Kidney capillary endothelial cell (primary cell): Measurements from ENCODE around the gene OSGEPL1.
"Not testable (repeated sequence)": the region's sequence is repeated elsewhere in the genome, so short reads cannot be mapped to it uniquely, and the experiment has no call there.

Experiments used
- DNase-seq: peaks from one replicate; pipeline ENCODE4 v3.0.0-alpha.2; 2018; ENCODE audit warnings: low spot score

Gene OSGEPL1, protein sequence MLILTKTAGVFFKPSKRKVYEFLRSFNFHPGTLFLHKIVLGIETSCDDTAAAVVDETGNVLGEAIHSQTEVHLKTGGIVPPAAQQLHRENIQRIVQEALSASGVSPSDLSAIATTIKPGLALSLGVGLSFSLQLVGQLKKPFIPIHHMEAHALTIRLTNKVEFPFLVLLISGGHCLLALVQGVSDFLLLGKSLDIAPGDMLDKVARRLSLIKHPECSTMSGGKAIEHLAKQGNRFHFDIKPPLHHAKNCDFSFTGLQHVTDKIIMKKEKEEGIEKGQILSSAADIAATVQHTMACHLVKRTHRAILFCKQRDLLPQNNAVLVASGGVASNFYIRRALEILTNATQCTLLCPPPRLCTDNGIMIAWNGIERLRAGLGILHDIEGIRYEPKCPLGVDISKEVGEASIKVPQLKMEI

DNA sequence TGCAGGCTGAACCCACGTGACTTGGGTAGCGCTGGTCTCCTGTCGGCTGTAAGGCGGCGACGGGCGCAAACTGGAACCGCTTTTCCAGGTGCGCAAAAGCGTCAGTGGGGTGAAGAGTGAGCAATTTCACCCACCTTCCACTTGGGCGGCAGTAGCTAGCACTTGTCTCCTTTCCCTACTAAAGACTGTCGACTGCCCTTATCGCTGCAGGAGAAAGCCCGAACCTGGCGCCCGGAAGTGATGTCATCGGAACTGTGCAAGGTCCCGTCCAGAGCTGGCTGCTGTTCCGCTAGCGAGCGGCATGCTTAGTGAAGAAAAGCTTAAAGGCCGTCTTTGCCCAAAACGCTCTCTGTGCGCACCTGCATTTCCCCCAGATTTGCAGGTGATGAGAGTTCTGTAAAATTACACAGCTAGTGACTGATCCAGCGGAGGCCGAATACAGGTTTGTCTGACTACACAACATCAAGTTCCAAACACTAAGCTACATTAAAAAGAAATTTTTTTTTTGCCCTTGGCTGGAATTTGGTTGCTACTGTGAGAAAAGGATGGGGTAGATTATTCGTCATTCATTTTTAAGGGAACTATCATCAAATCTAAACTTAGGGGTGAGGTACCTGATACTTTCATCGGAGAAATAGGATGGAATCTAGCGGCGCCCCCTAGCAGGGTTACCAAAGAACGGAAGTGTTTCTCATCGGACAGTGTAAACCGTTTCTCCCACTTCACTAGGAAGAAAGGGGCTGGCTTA lies at the start of gene OSGEPL1:
OSGEPL1 (minus strand) TSS at position 242 of the 748 bp plus-strand sequence. CDS start 1,152 bp downstream, outside the sequence.
- DNase-seq, result peak; percentile 86

DNA sequence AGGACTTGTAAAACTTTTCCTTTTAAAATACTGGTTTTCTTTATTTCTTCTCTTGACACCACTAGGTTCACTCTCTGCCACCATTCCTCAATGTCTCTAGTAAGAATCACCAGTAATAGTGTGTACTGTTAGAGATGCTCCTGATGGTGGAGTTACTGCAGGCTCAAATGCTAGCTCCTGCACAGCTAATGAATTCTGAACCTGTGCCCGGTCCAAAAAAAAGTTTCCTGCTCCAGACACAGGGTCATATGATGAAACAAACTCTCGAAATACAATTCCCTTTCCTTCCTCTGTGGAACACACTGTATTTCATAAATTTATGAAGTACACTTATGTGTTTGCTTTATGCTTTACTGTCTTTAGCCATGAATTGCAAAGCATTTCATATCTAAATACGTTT lies 40.8 kb upstream of the OSGEPL1 start:
- DNase-seq, result no peak

GRCh38 chr2:189802396-189802912 lies 39.9 kb upstream of the OSGEPL1 start:
- DNase-seq, result no peak

- no peak for DNase-seq
Measured at GRCh38 chr2:189799531-189799930, 36.9 kb upstream of the OSGEPL1 start.

GRCh38 chr2:189799030-189799331 lies 36.4 kb upstream of the OSGEPL1 start:
- DNase-seq, result no peak

GRCh38 chr2:189798312-189799029 lies 35.9 kb upstream of the OSGEPL1 start:
- DNase-seq, result peak; percentile 27

DNA sequence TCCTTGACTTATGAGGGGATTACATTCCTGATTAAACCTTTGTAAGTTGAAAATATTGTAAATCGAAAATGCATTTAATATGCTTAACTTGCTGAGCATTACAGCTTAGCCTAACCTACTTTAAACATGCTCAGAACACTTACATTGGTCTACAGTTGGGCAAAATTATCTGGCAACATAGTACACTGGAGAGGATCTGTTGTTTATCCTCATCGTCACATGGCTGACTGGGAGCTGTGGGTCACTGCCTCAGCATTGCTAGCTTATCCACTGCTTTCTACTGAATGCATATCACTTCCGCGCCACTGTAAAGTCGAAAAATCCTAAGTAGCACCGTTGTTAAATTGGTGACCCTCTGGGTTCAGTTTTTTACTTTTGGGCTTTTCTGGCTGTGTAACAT lies 35.3 kb upstream of the OSGEPL1 start:
- no peak for DNase-seq

DNA sequence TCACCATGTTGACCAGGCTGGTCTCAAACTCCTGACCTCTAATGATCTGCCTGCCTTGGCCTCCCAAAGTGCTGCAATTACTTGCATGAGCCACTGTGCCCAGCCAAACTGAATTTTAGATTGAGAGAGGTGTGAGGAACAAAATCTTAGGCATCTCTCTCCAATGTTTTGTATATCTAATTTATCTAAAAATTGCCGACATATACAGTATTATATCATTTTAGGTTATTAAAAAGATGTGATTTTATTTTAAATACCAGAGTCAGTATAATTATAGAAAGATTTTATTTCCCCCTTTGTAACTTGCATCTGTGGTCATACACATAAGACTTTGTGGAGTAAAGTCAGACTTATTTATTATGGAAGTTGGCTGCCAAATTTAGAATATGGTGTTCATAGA lies 31.7 kb upstream of the OSGEPL1 start:
- DNase-seq, result no peak

DNA sequence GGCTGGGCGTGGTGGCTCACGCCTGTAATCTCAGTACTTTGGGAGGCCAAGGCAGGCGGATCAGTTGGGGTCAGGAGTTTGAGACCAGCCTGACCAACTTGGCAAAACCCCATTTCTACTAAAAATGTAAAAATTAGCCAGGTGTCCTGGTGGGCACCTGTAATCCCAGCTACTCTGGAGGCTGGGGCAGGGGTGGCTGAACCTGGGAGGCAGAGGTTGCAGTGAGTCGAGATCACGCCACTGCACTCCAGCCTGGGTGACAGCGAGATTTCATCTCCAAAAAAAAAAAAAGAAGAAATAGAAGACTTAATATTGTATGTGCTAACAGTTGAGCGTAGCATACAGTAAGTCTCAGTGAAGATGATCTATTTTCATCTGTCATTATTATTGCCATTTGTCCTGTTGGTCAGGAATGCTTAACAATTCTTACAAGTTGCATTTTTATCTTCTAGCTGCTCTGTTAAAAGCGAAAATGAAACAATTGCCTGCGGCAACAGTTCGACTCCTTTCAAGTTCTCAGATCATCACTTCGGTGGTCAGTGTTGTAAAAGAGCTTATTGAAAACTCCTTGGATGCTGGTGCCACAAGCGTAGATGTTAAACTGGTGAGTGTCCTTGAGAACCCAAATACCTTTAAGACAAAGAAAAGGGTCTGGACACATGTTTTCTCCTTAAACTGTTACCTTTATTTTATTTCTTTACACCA lies 28.9 kb upstream of the OSGEPL1 start:
- DNase-seq, result no peak

DNA sequence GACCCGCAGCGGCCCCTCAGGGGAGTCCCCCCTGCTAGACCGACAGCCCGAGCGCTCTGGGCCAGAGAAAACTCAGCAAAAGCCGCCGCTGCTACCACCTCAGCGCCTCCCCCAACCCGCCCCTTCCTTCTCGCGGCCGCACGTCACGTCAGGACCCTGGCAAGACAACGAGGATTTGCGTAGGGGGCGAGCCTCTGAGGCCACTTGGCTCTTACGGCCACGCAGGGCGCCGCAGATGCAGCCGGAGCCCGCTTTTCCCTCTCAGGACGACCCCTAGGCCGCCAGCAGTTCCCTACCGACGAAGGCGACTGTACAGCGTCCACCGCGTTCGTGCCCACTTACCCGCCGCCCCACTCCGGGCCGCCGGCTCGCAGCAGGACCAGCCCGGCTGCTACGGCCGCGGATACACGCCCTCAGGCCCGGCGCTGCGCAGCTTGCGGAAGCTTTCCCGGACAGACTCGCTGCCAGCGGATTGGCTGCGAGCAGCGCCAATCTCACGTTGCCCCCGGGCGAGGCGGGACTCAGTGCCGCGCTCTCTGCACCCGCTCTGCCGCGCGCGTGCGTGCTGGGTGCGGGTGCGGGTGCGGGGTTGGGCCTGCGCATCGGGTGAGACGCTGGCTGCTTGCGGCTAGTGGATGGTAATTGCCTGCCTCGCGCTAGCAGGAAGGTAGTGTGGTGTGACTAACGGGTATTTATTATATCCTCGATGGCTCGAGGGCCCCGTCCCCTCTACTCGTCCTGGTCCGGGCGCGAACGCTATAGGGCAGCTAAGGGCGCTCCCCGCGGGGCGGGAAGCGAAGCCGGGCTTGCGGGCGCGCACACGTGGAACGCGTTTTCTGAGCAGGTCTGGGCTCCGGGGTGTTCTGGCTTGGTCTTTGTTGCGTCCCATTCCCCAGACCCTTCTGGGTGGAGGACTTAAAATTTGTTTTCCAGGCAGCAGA lies 21.6 kb upstream of the OSGEPL1 start, which contains the start of the genes ORMDL1 and PMS1:
ORMDL1 (minus strand) TSS at position 413 of the 941 bp plus-strand sequence. CDS start 1,744 bp downstream, outside the sequence.
PMS1 (plus strand) TSS at position 524 of the 941 bp plus-strand sequence. CDS start 7,360 bp downstream, outside the sequence.
- DNase-seq, result peak; percentile 95

- DNase-seq, result peak; percentile 48
Measured at GRCh38 chr2:189783451-189783926, 20.9 kb upstream of the OSGEPL1 start.

DNA sequence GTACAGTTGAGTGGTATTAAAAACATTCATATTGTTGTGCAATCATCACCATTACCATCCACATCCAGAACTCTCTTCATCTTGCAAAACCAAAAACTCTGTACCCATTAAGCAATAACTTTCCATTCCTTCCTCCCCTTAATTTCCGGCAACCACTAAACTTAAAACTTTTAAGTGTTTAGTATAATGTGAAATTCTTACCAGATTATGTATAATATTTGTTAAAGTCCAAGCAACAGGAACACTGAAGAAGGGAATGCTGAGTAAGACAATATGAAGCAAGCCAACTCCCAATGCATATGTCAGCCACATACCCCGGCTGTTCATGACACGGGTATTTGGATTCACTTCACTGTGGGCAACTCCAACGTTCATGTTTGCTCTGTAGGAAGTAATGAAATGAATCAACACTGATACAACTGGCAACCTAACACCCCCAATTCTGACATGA lies 19.7 kb upstream of the OSGEPL1 start:
- DNase-seq, result no peak

- no peak for DNase-seq
Measured at GRCh38 chr2:189772212-189772611, 9.6 kb upstream of the OSGEPL1 start.

- no peak for DNase-seq
Measured at GRCh38 chr2:189770590-189771322, 8.2 kb upstream of the OSGEPL1 start.

GRCh38 chr2:189763908-189764661 lies 1.5 kb upstream of the OSGEPL1 start:
- DNase-seq, result no peak

- no peak for DNase-seq
Measured at GRCh38 chr2:189762229-189762550, 402 bp downstream of the OSGEPL1 start.

DNA sequence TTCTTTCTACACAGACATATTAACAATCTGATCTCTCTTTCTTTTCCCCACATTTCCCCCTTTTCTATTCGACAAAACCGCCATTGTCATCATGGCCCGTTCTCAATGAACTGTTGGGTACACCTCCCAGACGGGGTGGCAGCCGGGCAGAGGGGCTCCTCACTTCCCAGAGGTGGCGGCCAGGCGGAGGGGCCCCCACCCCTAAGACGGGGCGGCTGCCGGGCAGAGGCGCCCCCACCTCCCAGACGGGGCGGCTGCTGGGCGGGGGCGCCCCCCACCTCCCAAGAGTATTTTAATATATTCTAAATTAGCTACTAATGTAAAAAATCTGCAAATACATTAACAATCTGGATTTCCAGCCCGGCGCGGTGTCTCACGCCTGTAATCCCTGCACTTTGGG lies 2.4 kb downstream of the OSGEPL1 start:
- DNase-seq, result not testable (repeated sequence)

- no peak for DNase-seq
Measured at GRCh38 chr2:189756311-189756952, 6.2 kb downstream of the OSGEPL1 start.
